ENCODE results near the gene IRX5.
A peak's percentile ranks its signal among the peaks of the same experiment; 100 is the strongest.

The IRX5 gene

GRCh38 chr16:54952195-54952594, 21.5 kb downstream of the IRX5 start:
- no peak for DNase-seq

DNA sequence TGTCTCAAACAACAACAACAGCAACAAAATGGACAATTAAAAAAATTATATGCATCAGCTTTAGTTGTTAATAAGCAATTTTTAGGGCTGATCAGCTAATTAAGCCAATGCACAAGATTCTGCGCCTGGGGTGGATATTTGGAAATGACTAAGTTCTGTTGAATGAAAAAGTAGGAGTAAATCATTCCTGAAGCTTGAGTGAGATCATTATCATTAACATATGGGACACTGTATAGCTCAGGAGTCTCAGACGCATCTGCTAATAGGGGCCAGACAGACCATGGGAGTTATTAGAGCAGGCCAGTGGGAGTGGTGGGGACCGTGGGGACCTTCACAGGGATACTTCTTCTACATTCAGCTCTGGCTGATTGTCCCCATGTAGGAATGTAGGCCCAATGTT, 22.8 kb downstream of the IRX5 start:
- no peak for DNase-seq

DNA sequence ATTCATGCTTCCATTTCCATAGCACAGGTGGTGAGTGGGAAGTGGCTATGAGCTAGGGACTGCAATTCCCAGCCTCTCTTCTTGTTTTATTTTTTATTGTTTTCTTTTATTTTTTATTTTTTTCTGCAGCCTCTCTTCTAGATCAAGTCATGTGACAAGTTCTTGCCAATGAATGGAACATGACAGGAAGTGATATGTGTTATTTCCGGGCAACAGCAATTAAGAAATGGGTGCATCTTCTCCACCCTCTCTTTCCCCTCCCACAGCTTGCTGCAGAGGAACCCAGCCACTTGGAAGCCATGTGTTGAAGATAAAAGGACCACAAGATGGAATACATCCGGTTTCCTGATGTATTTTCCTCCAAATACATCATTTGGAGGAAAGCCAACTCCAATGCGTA, 23.6 kb downstream of the IRX5 start:
- no peak for DNase-seq

DNA sequence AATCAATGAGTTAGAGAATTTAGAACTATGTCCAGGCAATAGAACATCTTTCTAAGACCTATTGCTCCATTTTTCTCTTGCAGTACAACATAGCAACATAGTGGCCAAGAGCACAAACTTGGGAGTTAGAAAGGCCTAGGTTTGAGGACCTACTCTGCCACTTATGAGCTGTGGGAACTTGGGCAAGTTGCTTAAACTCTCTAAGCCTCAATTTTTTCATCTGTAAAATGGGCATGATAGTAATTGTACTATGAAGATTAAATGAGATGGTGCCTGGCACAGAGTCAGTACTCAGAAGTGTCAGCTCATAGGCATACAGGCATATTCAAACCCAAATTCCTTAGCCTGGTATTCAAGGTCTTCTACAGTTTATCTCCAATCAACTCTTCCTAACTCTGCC, 25.1 kb downstream of the IRX5 start:
- DNase-seq, result no peak

DNA sequence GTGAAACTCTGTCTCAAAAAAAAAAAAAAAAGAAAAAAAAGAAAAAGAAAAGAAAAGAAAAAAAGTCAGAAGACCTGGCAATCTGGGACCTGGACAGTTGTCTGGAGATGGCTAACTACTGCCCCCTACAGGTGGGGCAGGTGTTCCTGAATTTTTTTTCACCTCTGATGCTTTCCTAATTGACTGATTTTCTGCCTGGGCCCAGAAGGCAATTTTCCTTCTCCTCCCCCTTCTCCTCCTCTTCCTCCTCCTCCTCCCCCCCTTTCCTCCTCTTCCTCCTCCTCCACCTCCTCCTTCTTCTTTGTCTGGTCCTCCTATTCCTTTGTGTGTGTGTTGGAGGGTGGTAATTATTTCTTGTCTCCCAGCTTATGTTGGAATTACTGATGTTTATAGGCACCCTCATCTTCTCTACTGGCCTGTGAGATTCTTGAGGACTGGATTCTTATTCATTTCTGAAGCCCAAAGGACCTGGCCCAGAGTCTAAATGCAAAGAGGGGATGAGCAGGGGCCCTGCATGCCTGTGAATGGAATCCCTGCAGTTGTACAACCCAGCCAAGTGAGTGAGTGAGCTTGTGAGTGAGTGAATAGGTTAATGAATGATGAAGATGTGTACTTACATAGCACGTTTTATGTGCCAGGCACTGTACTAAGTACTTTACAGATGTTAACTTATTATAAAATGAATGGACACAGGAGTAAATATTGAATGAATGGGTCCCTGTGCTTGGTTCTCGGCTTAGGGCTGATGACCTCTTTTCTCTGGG, 26.9 kb downstream of the IRX5 start:
- peak; percentile 46 for DNase-seq

GRCh38 chr16:54962045-54962444, 31.4 kb downstream of the IRX5 start:
- no peak for DNase-seq

- no peak for DNase-seq
Observed at GRCh38 chr16:54964239-54964638, 33.6 kb downstream of the IRX5 start.

GRCh38 chr16:54965464-54965863, 34.8 kb downstream of the IRX5 start:
- no peak for DNase-seq

GRCh38 chr16:54968011-54968410, 37.3 kb downstream of the IRX5 start:
- no peak for DNase-seq

- no peak for DNase-seq
Observed at GRCh38 chr16:54968784-54969183, 38.1 kb downstream of the IRX5 start.

DNA sequence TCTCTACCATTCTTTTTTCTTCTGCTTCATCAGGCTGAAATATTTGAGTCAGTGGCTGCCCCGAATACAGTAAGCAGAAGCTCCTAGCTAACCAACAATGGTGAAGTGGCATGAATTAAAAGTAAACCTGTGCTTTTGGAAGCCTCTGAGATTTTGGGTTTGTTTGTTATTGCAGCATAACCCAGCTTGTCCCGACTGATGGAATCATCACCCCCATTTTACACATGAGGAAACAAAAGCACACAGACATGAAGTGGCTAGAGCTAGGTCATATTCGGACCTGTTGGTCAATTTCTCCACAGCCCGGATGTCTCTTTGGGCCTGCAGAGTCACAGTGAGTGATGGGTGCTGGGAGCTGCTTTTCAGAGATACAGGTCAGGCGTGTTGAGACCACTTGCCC, 39.4 kb downstream of the IRX5 start:
- DNase-seq, result no peak

DNA sequence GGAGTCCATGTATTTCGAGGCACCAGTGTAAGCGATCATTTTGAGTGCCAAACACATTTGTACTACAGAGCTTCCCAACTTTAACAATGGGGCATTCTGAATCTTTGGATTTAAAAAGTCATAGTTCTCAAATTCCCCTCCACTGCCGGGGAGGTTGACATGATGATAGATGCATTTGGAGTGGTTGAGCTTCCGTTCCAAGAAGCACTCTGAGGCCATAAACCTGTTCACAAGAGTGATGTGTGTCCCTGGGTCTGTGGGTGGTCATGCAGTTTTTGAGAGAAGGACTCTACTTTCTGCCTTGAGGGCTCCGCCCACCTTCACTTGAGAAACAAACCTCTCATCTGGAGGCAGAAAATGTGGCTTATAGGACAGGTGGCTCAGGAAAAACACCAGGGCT, 43.7 kb downstream of the IRX5 start:
- no peak for DNase-seq

DNA sequence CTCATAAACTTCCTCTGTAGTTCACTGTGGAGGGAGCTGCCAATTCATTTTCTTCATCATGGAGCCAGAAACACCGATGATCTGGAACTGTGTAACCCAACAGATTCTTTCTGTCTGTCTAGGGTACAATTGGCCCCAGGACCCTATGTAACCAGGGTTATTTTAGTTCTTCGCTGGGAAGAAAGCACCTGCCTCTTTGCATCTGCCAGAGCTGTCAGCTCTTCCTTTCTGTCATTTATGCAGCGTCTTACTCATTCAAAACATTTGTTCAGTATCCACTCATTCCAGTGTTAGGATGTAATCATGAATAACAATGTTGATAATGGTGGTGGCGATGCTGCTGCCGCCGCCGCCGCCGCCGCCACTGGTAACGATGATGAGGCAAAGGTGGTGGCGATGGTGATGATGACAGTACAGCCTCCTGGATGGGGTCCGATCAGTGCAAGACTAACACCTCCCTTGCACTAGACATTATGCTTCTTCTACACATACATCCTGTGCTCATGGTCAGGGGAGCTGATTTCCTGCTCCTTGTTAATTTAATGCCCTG, 46.1 kb downstream of the IRX5 start:
- DNase-seq, result no peak

DNA sequence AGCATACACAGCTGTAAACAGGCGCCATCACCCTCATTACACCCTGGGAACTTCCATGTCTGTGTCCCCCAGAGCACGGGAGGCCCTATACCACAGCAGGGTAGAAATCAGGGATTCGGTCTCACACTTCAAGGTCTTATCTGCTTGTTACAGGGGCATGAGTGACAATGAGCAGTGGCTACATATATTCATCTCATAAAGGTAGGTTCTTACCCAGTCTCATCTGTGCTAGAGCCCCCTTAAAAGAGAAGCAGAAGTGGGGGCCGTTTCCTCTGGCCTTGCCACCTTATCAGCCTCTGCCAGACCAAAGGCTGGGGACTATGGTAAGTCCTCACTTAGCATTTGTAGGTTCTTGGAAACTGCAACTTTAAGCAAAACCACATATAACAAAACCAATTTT, 46.5 kb downstream of the IRX5 start:
- DNase-seq, result no peak

GRCh38 chr16:54980821-54981220, 50.2 kb downstream of the IRX5 start:
- DNase-seq, result no peak

Data from stimulated activated CD4-positive, alpha-beta T cell treated with anti-CD3 and anti-CD28 coated beads, Interleukin-15, amount 100 ng/mL, for 24 hours (primary cell).